HG03520 (cell line): ENCODE measurements around the gene ARHGEF2.

ENCODE experiments used
- ATAC-seq: cut with Tn5 transposase; IDR thresholded peaks from one replicate; pipeline ENCODE4 v1.9.1; 2021; ENCODE audit warnings: mild to moderate bottlenecking, moderate library complexity; ENCODE audit not compliant: unreplicated experiment

The ARHGEF2 gene

GRCh38 chr1:155973723-155974122 is 4.6 kb downstream of the ARHGEF2 start:
- ATAC-seq = no peak

GRCh38 chr1:155971910-155972809 is 6.2 kb downstream of the ARHGEF2 start:
- no peak for ATAC-seq

- ATAC-seq = no peak
These were observed 7.7 kb downstream of the ARHGEF2 start for GRCh38 chr1:155970531-155971167.

- no peak for ATAC-seq
These were observed 9.0 kb downstream of the ARHGEF2 start for GRCh38 chr1:155969377-155969791.

- no peak for ATAC-seq
These were observed 9.7 kb downstream of the ARHGEF2 start for GRCh38 chr1:155968670-155969069.

GRCh38 chr1:155968051-155968400 is 10.3 kb downstream of the ARHGEF2 start:
- no peak for ATAC-seq

- ATAC-seq = no peak
These were observed 10.9 kb downstream of the ARHGEF2 start for GRCh38 chr1:155967341-155968050.

GRCh38 chr1:155966750-155967149 is 11.6 kb downstream of the ARHGEF2 start:
- no peak for ATAC-seq

GRCh38 chr1:155966135-155966534 is 12.2 kb downstream of the ARHGEF2 start:
- ATAC-seq = no peak

GRCh38 chr1:155964193-155964592 is 14.2 kb downstream of the ARHGEF2 start:
- ATAC-seq = no peak

GRCh38 chr1:155962599-155963211 is 15.6 kb downstream of the ARHGEF2 start:
- no peak for ATAC-seq

GRCh38 chr1:155961937-155962336 is 16.4 kb downstream of the ARHGEF2 start:
- no peak for ATAC-seq

- no peak for ATAC-seq
These were observed 18.1 kb downstream of the ARHGEF2 start for GRCh38 chr1:155960081-155960745.

GRCh38 chr1:155957411-155957915 is 20.9 kb downstream of the ARHGEF2 start:
- ATAC-seq = no peak

GRCh38 chr1:155954645-155955044 is 23.7 kb downstream of the ARHGEF2 start:
- ATAC-seq = no peak

- ATAC-seq = no peak
These were observed 25.8 kb downstream of the ARHGEF2 start for GRCh38 chr1:155952505-155952890.

GRCh38 chr1:155951753-155952504 is 26.4 kb downstream of the ARHGEF2 start:
- no peak for ATAC-seq

- ATAC-seq = no peak
These were observed 27.5 kb downstream of the ARHGEF2 start for GRCh38 chr1:155950829-155951228.

- ATAC-seq = no peak
These were observed 30.6 kb downstream of the ARHGEF2 start for GRCh38 chr1:155947741-155948140.

- ATAC-seq = no peak
These were observed 31.1 kb downstream of the ARHGEF2 start for GRCh38 chr1:155947292-155947691.
